Stomach smooth muscle (tissue), 2 donors: ENCODE results near the gene SMCO3.

Experiments
- H3K27ac ChIP-seq: one replicate; pipeline ENCODE4 v1.7.0; 2013; ENCODE audit warnings: mild to moderate bottlenecking, low read length, inconsistent platforms
- H3K27me3 ChIP-seq, 2 donors: one replicate each; pipeline ENCODE4 v1.7.0; 2013; ENCODE audit warnings: low read length in 2 of 2; ENCODE audit not compliant: insufficient read depth in 2 of 2, control insufficient read depth in 1 of 2
- H3K36me3 ChIP-seq, 2 donors: one replicate each; pipeline ENCODE4 v1.7.0; 2013; ENCODE audit warnings: low read length in 2 of 2; ENCODE audit not compliant: control insufficient read depth in 2 of 2, insufficient read depth in 2 of 2
- H3K4me1 ChIP-seq: one replicate; pipeline ENCODE4 v1.7.0; 2013; ENCODE audit warnings: low read length; ENCODE audit not compliant: control insufficient read depth, insufficient read depth
- H3K4me3 ChIP-seq, 2 donors: one replicate each; pipeline ENCODE4 v1.7.0; 2013; ENCODE audit warnings: low read length in 2 of 2
- H3K9ac ChIP-seq, 2 donors: one replicate each; pipeline ENCODE4 v1.7.0; 2013; ENCODE audit warnings: low read length in 2 of 2, mild to moderate bottlenecking in 1 of 2
- H3K9me3 ChIP-seq, 2 donors: one replicate each; pipeline ENCODE4 v1.7.0; 2013; ENCODE audit warnings: low read length in 2 of 2; ENCODE audit not compliant: control insufficient read depth in 2 of 2
- donor health status: healthy.
- donor health status: Pancreatic carcinoma.

Gene SMCO3

DNA sequence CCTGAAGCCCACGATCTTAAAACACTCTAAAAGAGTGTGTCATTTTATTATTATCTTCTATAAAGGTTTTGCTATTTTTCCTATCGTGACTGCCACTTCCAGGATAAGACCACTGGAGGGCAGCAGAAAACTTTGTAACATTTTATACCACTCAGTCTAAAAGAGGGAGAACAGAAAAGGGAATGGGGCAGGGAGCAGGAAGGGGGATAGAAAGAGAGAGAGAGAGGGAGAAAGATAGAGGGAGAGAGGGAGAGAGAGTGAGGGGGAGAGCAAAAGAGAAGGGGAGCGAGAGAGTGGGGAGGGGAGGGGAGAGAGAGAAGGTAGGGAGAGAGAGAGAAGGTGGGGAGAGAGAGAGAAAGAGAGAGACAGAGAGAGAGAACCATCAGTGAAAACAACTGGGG is 31.4 kb upstream of the SMCO3 start:
- Histone ChIP-seq H3K27ac (no peak overlapping the region), H3K9me3 (no peaks in the 10 kb centered on the region), H3K4me1 (peaks cover 5% of the 10 kb centered on the region), H3K36me3 (no peaks in the 10 kb centered on the region), H3K4me3 (no peak overlapping the region), H3K9ac (no peak overlapping the region), H3K27me3 (no peaks in the 10 kb centered on the region)

DNA sequence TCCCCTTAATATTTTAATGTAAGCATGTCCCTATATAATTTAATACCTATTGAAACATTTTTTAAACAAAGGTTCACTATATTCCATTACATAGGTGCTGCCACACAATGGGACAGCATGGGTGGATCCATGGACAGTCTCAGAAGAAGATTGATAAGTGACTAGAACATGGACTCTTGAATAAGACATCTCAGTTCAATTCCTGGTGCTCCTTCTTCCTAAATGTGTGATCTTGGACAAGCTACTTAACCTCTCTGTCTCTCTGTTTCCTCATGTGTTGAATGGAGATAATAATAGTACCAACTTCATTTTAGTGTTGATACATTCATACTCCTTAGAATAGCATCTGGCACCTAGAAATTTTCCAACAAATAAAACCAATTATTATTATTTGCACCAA is 30.4 kb upstream of the SMCO3 start:
- Histone ChIP-seq H3K9ac (no peak overlapping the region), H3K4me1 (peaks cover 5% of the 10 kb centered on the region), H3K4me3 (no peak overlapping the region), H3K27me3 (no peaks in the 10 kb centered on the region), H3K9me3 (no peaks in the 10 kb centered on the region), H3K36me3 (no peaks in the 10 kb centered on the region), H3K27ac (no peak overlapping the region)

DNA sequence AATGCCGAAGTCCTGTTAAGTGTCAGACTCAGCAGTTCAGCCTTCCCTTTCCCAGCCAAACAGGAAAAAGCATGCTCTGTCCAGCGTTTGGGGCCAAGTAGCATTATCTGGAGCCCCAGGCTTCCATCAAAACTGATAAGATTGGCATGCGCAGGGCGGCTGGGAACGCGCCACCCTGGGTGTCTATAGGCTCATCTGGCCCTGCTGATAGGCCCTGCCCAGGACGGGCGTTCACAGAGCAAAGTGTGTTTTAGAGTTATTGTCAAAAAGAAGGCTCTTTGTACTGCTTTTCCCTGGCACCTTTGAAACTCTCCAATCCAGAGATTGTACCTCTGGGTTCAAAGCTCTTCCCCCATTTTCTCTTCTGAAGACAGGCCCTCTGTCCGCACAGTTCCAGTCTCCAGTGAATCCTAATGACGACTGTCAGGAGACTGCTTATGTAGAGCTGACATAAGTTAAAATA is 29.5 kb upstream of the SMCO3 start, which contains the start of gene ART4:
TSS of gene ART4 (minus strand) at position 102 of the 463 bp plus-strand sequence. CDS start 413 bp downstream, outside the sequence.
- no peaks in the 10 kb centered on the region for H3K36me3 ChIP-seq
- no peaks in the 10 kb centered on the region for H3K9me3 ChIP-seq
- H3K27ac ChIP-seq: peak within 1 kb of the TSS; percentile 4
- no peak within 1 kb of the TSS for H3K4me3 ChIP-seq
- peaks cover 5% of the 10 kb centered on the region for H3K4me1 ChIP-seq
- no peak within 1 kb of the TSS for H3K9ac ChIP-seq
- H3K27me3 ChIP-seq: no peaks in the 10 kb centered on the region

DNA sequence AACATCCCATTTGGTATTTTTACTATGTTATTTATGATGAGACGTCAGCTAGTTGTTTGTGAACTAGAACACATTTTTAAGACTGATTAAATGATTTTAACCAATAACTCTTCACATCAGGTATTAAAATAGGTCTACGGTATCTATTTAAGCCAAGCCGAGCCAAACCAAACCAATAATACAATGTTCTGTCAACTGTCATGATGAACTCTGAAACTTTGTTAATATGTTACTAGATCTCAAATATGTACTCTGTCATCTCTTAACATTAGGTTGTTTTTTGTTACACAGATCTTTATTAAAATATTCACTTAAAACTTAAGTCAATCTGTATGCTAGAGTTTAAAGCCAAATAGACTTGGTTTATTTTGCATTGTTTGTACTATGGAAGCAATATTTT is 28.3 kb upstream of the SMCO3 start:
- H3K27me3 ChIP-seq: no peaks in the 10 kb centered on the region
- H3K36me3 ChIP-seq: no peaks in the 10 kb centered on the region
- H3K4me1 ChIP-seq: peaks cover 5% of the 10 kb centered on the region
- H3K9ac ChIP-seq: no peak overlapping the region
- no peaks in the 10 kb centered on the region for H3K9me3 ChIP-seq
- H3K27ac ChIP-seq: no peak overlapping the region
- H3K4me3 ChIP-seq: no peak overlapping the region

DNA sequence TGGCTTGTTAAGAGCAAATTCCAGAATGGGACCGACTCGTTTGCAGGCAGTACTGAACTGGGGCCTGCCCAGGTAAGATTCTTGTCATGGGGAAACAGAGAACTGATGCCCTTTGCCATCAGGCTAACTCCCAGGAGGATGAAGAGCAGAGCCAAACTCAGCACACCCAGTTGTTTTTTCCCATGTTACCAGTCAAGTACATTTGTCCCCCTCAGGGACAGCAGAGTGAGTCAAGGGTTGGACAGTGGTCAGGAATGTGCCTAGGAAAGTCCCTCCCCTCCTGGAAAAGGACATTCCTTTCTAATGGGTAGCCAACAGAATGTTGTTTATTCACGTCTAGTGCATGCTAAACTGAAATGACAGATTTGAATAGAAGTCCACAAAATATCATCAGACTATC is 27.8 kb upstream of the SMCO3 start:
- no peaks in the 10 kb centered on the region for H3K9me3 ChIP-seq
- H3K27ac ChIP-seq: no peak overlapping the region
- H3K36me3 ChIP-seq: no peaks in the 10 kb centered on the region
- H3K4me3 ChIP-seq: peak overlapping the region in 1 of 2 donors; percentile 10
- no peaks in the 10 kb centered on the region for H3K27me3 ChIP-seq
- no peak overlapping the region for H3K9ac ChIP-seq
- H3K4me1 ChIP-seq: peaks cover 5% of the 10 kb centered on the region

DNA sequence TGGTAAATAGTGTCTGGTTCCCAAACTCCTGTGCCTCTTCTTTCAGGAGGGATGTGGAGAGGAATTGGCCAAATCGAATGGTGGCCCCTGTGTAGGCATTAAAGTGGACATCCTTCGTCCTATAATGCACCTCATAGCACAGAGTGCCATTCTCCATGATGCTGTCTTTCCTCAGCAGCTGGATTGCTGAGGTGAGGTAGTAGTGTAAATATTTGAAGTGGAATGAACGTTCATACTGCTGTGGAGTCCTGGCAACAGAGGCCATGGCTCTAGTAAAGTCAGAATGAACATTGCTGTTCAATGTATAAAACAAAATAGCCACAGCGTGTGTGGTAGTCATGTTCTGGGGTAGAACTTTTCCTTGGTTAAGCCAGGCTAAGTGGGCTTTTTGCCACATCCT is 26.6 kb upstream of the SMCO3 start:
- H3K27ac ChIP-seq: no peak overlapping the region
- no peaks in the 10 kb centered on the region for H3K36me3 ChIP-seq
- no peaks in the 10 kb centered on the region for H3K27me3 ChIP-seq
- no peak overlapping the region for H3K4me3 ChIP-seq
- no peaks in the 10 kb centered on the region for H3K9me3 ChIP-seq
- no peak overlapping the region for H3K9ac ChIP-seq
- H3K4me1 ChIP-seq: peaks cover 5% of the 10 kb centered on the region

DNA sequence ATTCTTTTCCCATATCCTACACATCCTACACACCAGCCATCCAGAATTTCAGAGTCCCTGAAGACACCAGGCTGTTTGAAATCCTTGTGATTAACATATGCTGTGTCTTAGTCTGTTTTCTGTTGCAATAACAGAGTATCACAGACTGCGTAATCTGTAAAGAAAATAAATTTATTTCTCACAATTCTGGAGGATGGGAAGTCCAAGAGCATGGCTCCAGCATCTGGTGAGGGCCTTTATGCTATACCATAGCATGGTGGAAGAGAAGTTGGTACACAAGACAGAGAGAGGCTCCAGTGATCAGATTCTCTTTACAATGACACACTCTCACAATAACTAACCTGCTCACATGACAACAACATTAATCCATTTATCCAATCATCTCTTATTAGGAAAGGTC is 25.3 kb upstream of the SMCO3 start:
- Histone ChIP-seq H3K27ac (no peak overlapping the region), H3K9ac (no peak overlapping the region), H3K4me3 (no peak overlapping the region), H3K4me1 (peaks cover 5% of the 10 kb centered on the region), H3K27me3 (no peaks in the 10 kb centered on the region), H3K36me3 (no peaks in the 10 kb centered on the region), H3K9me3 (no peaks in the 10 kb centered on the region)

DNA sequence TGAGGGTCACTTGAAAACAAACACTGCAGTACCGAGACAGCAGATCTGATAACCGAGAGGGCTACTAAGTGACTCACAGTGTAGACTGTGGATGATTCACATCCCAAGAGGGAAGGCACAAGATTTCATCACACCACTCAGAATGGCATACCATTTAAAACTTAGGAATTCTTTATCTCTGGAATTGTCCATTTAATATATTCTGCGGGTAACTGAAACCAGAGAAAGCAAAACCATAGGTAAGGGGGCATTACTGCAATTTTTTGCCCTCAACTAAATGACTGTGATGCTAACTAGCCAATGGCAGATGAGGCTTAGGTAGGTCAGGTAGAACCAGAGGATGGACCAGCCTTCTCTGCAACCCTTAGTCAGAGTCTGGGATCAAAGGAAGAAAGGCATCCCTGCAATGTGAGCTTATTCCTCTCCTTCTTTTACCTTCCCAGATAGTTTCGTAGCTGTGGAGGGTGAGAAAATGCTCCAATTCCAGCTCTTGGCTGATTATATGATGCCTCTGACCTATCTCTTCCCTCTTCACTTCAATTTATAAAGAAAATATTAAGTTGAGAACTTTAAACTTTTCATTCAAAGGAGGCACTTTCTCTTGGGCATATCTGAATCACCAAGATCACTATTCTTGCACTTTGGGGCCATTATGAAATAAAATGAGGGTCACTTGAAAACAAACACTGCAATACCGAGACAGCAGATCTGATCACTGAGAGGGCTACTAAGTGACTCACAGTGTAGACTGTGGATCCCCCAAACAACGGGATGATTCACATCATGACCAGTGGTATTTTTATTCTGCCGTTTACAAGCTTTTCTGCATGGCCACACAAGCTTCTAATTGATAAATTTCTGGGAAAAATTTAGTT is 22.6 kb upstream of the SMCO3 start:
- Histone ChIP-seq H3K4me1 (peaks cover 2% of the 10 kb centered on the region), H3K27ac (no peak overlapping the region), H3K4me3 (no peak overlapping the region), H3K27me3 (no peaks in the 10 kb centered on the region), H3K9ac (no peak overlapping the region), H3K36me3 (no peaks in the 10 kb centered on the region), H3K9me3 (no peaks in the 10 kb centered on the region)

DNA sequence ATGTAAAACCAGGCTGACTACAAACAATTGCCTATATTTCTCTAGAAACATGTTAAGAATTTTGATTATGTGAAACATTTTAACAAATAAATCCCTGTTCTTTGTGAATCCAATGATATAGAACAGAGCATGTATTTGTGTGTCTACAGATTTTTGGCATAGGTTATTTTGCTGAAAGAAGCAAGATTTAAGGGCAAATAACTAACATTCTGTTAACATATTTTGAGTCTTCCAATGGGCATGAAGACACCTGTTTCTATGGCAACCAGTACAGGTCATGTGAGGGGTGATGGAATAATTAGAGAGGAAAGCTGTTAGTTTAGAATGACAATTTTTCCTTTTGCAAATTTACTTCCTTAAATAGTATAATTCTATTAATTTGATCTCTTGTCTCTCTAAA is 20.5 kb upstream of the SMCO3 start:
- Histone ChIP-seq H3K4me1 (no peaks in the 10 kb centered on the region), H3K27ac (no peak overlapping the region), H3K9me3 (no peaks in the 10 kb centered on the region), H3K36me3 (no peaks in the 10 kb centered on the region), H3K27me3 (no peaks in the 10 kb centered on the region), H3K9ac (no peak overlapping the region), H3K4me3 (no peak overlapping the region)

DNA sequence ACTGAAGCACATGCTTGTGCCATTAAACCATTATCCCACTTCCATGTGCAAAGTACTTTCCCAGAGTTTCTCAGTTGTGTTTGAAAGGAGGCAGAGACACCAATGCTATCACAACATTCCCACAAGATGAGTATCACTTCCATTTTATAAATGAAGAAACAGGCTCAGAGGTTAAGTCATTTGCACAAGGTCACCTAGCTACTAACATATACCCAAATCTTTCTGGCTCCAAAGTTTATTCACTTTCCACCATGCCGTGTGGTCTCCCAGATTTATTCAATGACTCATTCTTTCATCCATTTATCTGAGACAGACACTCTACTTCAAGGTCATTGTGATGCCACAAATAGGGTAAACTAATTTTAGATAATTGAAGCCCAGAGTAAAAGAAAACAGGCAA is 20.0 kb upstream of the SMCO3 start:
- Histone ChIP-seq H3K27ac (no peak overlapping the region), H3K4me3 (no peak overlapping the region), H3K4me1 (no peaks in the 10 kb centered on the region), H3K36me3 (no peaks in the 10 kb centered on the region), H3K27me3 (no peaks in the 10 kb centered on the region), H3K9ac (no peak overlapping the region), H3K9me3 (no peaks in the 10 kb centered on the region)

DNA sequence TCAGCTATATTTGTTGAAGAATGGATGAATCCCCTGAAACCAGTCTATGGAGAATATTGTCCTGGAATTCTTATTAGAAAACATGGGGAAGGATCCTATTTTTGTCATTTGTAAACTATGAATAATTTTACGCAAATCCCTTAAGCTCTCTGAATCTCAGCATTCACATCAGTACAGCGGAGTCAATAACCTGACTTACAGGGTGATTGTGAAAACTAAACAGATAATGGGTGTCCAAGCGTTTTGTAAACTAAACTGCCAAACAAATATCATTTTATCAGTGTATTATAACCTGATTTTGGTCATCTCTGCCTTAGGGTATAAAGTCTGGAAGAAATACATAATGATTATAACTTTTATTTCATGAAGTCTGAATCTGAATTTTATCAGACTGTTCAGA is 19.4 kb upstream of the SMCO3 start:
- H3K4me1 ChIP-seq: no peaks in the 10 kb centered on the region
- H3K4me3 ChIP-seq: no peak overlapping the region
- no peak overlapping the region for H3K27ac ChIP-seq
- no peaks in the 10 kb centered on the region for H3K27me3 ChIP-seq
- no peaks in the 10 kb centered on the region for H3K9me3 ChIP-seq
- no peak overlapping the region for H3K9ac ChIP-seq
- no peaks in the 10 kb centered on the region for H3K36me3 ChIP-seq
